GM18867 (cell line): Measurements from ENCODE around the gene TMEM14C.
A peak's percentile ranks its signal among the peaks of the same experiment; 100 is the strongest.
"Not testable (repeated sequence)": the region's sequence is repeated elsewhere in the genome, so short reads cannot be mapped to it uniquely, and the experiment has no call there.

Experiments used
- ATAC-seq: cut with Tn5 transposase; IDR thresholded peaks from one replicate; pipeline ENCODE4 v1.9.1; 2021; ENCODE audit warnings: mild to moderate bottlenecking, moderate library complexity; ENCODE audit not compliant: unreplicated experiment

Gene TMEM14C

GRCh38 chr6:10720960-10721849, 1.7 kb upstream of the TMEM14C start:
- not testable (repeated sequence) for ATAC-seq

- no peak for ATAC-seq
Observed at GRCh38 chr6:10721850-10722569, 860 bp upstream of the TMEM14C start.

- no peak for ATAC-seq
Observed at GRCh38 chr6:10722570-10722819, 375 bp upstream of the TMEM14C start.

- no peak for ATAC-seq
Observed at GRCh38 chr6:10723567-10723881, 654 bp downstream of the TMEM14C start.

- ATAC-seq = no peak
Observed at GRCh38 chr6:10725044-10725443, 2.2 kb downstream of the TMEM14C start.

- ATAC-seq = no peak
Observed at GRCh38 chr6:10725716-10726115, 2.8 kb downstream of the TMEM14C start.

- no peak for ATAC-seq
Observed at GRCh38 chr6:10730254-10730653, 7.4 kb downstream of the TMEM14C start.

GRCh38 chr6:10733151-10733715, 10.4 kb downstream of the TMEM14C start:
- no peak for ATAC-seq

- no peak for ATAC-seq
Observed at GRCh38 chr6:10733863-10734262, 11.0 kb downstream of the TMEM14C start.

GRCh38 chr6:10736731-10737130, 13.9 kb downstream of the TMEM14C start:
- ATAC-seq = no peak

GRCh38 chr6:10740061-10740460, 17.2 kb downstream of the TMEM14C start:
- ATAC-seq = no peak

- ATAC-seq = not testable (repeated sequence)
Observed at GRCh38 chr6:10741643-10742042, 18.8 kb downstream of the TMEM14C start.

GRCh38 chr6:10742251-10742650, 19.4 kb downstream of the TMEM14C start:
- ATAC-seq = no peak

- ATAC-seq = no peak
Observed at GRCh38 chr6:10743515-10743914, 20.6 kb downstream of the TMEM14C start.

- no peak for ATAC-seq
Observed at GRCh38 chr6:10745116-10745515, 22.2 kb downstream of the TMEM14C start.

GRCh38 chr6:10746915-10747250, 24.0 kb downstream of the TMEM14C start:
- ATAC-seq = no peak

- peak; percentile 95 for ATAC-seq
Observed at GRCh38 chr6:10747251-10747972, 24.5 kb downstream of the TMEM14C start, which contains the start of gene TMEM14B. Gene TMEM14B, plus strand, starts transcription at chr6:10747805. Its CDS starts 1,441 bp downstream, at chr6:10749246.

GRCh38 chr6:10749734-10750133, 26.9 kb downstream of the TMEM14C start:
- ATAC-seq = no peak

GRCh38 chr6:10750568-10750967, 27.7 kb downstream of the TMEM14C start:
- not testable (repeated sequence) for ATAC-seq

- not testable (repeated sequence) for ATAC-seq
Observed at GRCh38 chr6:10751757-10752156, 28.9 kb downstream of the TMEM14C start.

- no peak for ATAC-seq
Observed at GRCh38 chr6:10756085-10756484, 33.2 kb downstream of the TMEM14C start.
